Measurements from ENCODE around the gene NFAM1.

The NFAM1 gene

DNA sequence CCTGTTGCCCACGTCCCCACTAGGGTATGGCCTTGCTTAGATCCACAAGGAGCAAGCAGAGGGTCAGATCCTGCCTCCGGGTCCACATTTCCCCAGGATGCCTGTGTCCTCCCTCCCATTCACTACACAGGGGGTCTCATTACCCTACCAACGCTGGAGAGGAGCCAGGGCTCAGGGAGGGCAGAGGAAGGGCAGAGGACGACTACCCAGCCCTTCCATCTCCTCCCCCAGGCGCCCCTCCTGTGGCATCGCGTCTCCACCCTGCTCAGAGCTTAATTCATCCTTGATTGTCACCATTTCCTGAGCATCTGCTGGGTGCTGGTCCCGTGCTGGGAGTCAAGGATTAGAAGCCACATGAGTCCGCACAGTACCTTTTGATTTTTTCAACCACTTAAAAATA lies 5.0 kb downstream of the NFAM1 start:
- no peak overlapping the region for H3K27ac ChIP-seq
- TF ChIP-seq, protein P1, sequence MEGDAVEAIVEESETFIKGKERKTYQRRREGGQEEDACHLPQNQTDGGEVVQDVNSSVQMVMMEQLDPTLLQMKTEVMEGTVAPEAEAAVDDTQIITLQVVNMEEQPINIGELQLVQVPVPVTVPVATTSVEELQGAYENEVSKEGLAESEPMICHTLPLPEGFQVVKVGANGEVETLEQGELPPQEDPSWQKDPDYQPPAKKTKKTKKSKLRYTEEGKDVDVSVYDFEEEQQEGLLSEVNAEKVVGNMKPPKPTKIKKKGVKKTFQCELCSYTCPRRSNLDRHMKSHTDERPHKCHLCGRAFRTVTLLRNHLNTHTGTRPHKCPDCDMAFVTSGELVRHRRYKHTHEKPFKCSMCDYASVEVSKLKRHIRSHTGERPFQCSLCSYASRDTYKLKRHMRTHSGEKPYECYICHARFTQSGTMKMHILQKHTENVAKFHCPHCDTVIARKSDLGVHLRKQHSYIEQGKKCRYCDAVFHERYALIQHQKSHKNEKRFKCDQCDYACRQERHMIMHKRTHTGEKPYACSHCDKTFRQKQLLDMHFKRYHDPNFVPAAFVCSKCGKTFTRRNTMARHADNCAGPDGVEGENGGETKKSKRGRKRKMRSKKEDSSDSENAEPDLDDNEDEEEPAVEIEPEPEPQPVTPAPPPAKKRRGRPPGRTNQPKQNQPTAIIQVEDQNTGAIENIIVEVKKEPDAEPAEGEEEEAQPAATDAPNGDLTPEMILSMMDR (IDR thresholded peaks at IDR 0.05), result no peak
- TF ChIP-seq ZFX (IDR thresholded peaks at IDR 0.05; ENCODE audit: borderline replicate concordance), result no peak

DNA sequence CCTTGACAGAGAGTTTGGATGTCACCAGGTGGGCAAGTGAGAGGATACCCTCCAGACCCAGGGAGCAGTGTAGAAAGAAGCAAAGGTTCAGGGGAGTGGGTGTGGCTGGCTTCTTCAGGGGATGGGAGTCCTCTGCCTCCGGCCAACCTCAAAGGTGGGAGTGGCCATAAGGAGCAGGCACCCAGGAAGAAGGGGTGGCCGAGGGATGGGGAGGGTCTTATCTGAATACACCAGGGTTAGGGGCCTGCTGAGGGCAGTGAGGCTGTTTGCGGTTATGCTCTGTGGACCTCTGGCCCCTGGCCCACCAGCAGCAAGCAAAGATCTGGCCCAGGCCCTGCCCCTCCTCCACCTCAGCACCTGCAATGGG lies 6.2 kb downstream of the NFAM1 start:
- TF ChIP-seq ZFX (IDR thresholded peaks at IDR 0.05; ENCODE audit: borderline replicate concordance), result no peak
- TF ChIP-seq, protein P1 (IDR thresholded peaks at IDR 0.05), result no peak
- H3K27ac ChIP-seq, result no peak overlapping the region

DNA sequence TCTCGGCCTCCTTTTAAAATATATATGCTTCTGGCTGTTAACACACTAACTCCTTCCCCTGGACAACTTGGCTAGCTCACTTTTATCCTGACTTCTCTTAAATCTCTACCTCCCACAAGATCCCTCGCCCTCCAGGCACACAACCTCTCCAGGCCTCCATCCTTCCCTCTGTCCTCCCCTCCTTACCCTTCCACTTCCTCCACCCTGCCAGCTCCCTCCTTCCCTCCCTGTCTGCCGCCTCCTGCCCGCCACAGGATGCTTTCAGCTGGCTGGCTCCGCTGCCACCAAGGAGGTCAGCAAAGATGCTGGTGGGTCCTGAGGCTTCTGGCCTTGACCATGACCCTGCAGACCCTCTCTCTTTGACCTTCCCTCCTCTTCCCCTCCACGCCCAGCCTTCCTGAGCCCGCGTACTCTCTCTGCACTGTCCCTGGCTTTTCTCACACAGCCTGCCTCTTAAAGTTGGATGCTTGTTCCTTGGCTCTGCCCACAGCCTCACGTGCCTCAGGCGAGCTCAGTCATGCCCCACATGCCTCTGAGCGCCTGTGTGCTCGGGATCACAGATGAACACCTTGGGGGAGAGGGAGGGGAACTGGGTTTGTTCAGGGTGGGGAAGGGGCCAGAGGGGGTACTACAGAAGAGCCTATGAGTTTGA lies 6.7 kb downstream of the NFAM1 start:
- H3K27ac ChIP-seq, result no peak overlapping the region
- TF ChIP-seq ZFX (IDR thresholded peaks at IDR 0.05; ENCODE audit: borderline replicate concordance), result no peak
- TF ChIP-seq, protein P1 (IDR thresholded peaks at IDR 0.05), result no peak

DNA sequence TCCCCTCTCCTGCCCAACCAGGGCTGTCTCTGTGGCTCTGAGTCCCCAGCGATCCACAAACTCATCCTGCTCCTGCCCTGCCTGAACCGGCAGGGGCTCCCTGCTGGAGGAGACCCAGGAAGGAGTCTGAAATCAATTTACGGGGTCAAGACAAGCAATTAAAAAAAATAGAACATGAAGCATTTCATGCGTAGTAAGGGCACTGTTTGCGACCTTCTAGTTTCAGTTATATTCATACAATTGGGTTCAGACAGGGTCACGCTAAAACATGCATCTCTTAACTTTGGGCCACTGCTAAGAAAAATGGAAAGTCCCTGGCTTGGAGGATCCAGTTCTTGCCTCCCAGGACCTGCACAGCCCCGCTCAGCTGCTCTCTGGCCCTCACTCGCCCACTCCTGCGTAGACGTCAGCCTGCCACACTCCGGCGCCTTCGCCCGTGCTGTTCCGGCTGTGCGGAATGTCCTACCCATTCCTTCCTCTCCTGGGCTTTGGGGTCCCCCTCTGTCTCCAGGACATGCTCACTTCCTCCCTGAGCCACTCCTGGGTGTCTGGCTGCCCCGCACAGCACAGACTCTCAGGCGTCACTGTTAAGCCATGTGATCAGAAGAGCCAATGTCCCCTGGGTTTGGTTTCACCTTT lies 12.8 kb downstream of the NFAM1 start:
- TF ChIP-seq, protein P1 (IDR thresholded peaks at IDR 0.05), result no peak
- TF ChIP-seq ZFX (IDR thresholded peaks at IDR 0.05; ENCODE audit: borderline replicate concordance), result no peak
- H3K27ac ChIP-seq, result no peak overlapping the region

DNA sequence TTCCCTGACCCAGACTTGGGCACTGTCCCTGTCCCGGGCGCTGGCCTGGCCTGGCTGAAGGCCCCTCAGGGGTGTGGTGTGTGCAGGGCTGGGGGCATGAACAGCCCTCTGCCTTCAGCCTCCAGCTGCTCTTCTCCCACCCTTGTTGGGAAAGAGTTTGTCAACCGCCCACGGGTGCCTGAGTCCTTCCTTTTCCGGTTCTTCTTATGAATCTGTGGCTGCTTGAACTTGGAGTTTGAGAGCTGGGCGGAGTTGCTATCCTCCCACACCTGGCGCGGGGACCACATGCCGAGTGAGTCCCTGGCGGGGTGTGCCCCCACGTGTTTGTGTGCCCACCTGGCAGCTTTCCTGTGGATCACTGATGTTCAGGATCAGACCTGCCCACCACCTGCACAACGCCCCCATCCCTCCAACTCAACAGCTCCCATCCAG lies 13.4 kb downstream of the NFAM1 start:
- H3K27ac ChIP-seq, result no peak overlapping the region
- TF ChIP-seq, protein P1 (IDR thresholded peaks at IDR 0.05), result no peak
- no peak for TF ChIP-seq ZFX (IDR thresholded peaks at IDR 0.05; ENCODE audit: borderline replicate concordance)

DNA sequence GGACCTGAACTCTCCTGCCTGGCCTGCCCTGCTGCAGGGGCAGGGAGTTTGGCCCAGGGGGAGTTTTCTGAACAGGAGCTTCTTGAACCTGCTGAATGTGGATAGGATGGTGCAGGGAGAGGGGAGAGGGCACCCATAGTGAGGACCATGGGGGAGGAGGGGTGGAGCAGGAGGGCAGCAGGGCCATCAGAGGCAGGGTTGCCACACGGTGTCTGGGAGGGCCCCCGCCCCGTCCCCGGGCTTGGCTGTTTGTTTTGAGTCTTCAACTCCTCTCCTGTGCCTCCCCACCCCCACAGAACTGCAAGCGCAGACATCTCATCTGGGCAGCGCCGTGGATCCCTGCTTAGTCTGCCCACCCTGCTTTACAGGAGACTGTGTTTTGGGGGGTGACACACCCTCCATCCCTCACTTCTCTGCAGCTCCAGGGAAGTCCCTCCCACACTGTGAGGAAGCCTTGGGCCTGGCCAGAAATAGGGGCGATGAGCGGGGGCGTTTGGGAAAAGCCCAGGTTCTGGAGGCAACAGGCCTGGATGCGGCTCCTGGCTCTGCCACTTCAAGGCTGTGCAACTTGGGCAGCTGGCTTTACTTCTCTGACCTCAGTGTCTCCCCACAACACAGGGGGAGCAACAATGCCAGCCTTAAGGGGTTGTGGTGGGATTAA lies 14.4 kb downstream of the NFAM1 start:
- no peak overlapping the region for H3K27ac ChIP-seq
- TF ChIP-seq, protein P1 (IDR thresholded peaks at IDR 0.05), result no peak
- no peak for TF ChIP-seq ZFX (IDR thresholded peaks at IDR 0.05; ENCODE audit: borderline replicate concordance)

DNA sequence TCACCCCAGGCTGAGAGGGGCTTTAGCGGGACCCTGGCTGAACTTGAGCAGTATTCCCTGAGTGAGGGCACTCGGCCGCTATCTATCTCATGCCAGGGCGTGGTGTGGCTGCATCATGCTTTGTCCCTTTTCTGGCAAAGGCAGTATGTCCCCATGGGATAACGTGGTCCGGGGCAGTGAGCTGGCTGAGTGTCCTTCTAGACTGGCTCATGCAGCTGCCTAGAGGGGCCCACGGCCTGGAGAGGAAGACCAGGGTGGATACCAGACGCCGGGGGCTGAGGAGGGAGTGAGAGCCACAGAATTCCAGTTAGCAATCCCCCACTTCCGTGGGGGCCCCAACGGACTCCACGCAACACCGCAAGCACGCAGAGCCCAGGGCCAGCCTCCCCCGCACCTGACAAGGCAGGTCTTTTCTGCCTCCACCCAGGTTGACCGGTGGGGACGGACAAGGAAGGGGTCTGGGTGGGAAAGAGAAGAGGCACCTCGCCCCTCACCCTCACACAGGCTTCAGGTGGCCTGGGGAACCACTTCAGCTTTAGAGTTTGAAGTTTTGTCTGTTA lies 15.5 kb downstream of the NFAM1 start:
- no peak overlapping the region for H3K27ac ChIP-seq
- no peak for TF ChIP-seq ZFX (IDR thresholded peaks at IDR 0.05; ENCODE audit: borderline replicate concordance)
- TF ChIP-seq, protein P1 (IDR thresholded peaks at IDR 0.05), result no peak

All from 22Rv1 (cell line).